Anterior cingulate cortex (tissue), 58 donors: ENCODE data around the gene GPRIN1.

Source experiments
- DNase-seq, 58 donors: peaks; one replicate each; lab custom pipeline; 2025; lab: John Stamatoyannopoulos, UW

The GPRIN1 gene

DNA sequence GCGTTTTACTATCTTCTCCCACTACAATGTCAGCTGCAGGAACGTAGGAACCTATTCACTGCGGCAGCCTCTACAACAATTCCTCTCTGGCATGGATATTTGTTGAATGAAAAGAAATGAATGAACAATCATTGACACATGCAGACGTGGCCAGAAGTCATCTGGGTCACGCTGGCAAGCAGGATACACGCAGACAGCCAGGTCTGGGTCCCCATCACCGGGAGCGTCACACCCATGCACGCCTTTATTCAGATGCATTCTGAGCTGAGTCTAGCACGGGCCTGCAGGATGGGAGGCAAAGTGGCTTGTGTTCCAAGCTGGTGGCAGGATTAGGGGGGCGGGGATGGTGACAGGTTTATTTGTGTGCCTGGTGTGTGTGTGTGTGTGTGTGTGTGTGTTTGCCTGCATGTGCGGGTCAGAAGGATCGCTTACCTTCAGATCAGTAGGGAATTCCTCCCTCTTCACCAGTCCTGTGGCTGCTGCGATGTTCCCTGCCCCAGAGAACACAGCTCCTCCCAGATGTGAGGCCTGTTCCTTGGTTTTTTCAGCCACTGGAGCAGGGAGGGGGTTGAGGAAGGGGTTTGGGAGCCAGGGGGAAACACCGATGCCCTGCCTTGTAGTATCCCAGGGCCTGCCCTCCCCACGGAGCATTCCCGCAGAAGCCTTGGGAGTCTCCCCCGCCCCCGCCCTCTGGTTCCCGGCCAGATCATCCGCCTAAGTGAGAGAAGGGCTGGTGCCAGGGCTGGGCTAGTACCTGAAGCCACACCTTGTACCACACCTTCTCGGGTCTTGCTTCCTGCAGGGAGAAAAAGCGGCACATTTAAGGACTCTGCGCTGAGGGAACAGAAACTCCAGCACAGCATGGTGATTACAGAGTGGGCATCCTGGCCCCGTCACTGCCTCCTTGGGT is 16.3 kb upstream of the GPRIN1 start:
- DNase-seq, result no peak

DNA sequence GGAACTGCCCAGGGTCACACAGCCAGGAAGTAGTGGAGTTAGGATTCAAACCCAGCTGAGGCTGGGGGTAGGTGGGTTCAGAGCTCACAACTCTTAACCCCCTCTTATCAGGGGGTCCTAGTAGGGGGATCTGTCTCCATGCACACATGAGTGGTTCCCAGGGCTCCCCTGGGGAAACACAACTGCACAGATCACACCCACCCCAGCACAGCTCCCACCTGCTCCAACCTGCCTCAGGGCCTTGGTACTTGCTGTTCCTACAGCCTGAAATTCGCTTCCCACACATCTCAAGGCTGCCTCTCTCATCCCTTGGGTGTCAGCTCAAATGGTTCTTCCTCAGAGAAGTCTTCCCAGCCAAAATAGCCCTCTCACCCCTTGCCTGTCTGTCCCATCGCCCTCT is 15.6 kb upstream of the GPRIN1 start:
- no peak for DNase-seq

DNA sequence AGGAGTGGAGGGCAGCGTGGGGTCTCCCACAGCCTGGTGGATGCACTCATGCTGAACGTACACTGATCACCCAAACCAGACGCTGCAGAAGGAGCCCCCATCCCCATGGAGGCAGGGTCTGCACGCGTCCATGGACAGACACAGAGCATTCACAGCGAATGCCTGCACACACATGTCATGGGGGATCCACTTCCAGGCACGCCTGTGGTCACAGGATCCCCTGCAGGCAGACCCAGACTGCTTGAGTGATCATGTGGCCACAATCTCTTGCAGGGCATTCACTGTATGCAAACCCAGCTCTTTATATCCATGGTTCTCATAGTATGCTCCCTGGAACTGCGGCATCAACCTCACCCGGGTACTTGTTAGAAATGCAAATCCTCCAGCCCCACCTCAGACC is 15.0 kb upstream of the GPRIN1 start:
- no peak for DNase-seq

DNA sequence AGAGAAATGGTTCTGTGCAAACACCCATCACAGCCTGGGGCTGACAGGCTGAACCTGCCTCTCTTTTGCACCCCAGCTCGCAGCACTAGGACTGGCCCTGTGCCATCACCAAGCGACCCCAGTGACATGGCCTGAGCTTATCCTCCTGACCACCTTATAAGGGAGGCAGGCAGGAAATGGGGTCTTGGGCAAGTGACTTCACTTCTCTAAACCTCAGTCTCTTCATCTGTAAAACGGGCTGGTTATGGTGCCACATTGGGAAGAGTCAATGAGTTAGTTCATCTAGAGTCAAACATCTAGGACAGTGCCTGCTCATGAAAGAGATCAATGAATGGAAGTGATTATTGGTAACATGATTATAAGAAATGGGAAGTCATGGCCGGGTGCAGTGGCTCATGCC is 14.2 kb upstream of the GPRIN1 start:
- no peak for DNase-seq

DNA sequence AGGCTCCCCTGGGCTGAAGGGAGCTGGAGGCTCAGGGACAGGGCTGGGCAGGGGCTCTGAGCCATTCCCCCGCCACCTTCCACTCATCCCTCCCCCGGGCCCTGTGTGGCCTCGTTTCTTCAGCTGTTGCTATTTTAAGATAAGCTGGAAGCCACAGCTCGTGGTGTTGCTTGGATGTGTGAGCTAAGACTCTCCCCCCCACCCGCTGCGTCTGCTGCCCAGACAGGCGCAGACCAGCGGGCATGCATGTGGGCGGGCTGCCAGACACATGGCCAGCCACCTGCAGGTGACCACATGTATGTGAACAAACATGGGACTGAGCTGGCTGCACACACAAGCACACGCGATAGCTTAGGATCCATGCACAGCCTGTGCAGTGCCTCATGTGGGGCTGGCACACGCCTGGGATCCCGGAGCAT is 11.7 kb upstream of the GPRIN1 start:
- peak in 34 of 58 donors; percentile 12 to 79 (median 46) for DNase-seq

DNA sequence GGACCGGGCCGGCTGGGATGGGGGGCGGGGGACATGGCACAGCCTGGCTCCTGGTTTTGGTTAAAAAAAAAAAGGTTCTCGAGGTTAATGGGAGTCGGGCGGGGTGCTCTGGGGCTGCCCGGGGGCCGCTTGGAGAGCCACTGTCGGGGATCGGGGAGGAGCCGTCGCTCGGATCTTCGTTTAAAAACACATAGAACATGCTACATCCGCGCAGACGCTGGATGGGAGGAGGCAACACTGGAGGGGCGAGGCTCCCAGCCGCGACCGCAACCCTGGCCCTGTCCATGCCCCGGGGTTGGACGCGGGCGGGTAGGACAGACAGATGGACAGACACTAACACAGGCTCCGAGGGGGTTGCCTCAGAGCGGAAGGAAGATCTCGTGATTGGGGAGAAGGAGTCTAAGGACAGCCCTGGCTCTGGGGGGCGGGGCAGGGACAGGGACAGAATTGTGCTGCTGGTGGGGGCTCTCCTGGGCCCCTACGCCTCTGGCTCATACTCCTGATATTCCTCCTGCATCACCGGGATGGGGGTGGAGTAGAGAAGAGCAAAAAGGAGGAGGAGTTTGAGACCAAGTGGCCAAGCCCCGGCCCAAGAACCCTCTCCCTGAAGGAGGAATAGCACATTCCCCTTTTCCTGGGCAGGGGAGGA is 10.5 kb upstream of the GPRIN1 start:
- DNase-seq, result no peak

DNA sequence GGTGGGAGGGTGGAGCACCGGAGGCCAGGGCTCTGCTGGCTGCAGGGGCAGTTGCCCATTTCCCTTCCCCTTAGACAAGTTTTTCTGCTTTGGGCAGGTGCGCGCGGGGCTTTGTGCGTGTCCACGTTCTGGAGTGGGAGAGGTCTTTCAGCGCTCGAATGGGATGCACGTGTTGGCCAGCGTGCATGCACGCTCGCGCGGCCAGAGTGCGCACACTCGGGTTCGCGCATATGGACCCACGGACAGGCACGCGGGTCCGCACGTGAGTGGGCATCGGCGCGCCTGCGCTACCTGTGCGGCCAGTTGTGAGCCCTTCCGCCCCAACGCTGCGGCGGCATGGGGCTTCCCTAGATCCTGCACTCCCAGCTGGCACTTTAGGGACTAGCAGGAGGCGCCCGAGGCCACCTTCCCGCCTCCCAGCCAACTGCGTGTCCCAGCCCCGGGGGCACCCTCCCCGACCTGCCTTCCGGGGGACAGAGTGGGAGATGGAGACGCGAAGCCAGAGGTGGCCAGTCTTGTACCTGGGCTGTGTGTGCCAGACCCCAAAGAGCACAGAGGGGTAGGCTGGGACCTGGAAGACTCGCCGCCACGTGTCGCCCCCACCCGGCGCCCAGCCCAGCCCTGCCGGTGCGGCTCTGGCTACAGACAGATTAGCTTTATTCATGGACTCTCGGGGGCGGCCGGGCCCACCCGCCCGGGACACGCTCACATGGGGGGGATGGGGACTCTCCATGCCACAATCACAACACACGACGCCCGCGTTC is 9.8 kb upstream of the GPRIN1 start:
- no peak for DNase-seq

DNA sequence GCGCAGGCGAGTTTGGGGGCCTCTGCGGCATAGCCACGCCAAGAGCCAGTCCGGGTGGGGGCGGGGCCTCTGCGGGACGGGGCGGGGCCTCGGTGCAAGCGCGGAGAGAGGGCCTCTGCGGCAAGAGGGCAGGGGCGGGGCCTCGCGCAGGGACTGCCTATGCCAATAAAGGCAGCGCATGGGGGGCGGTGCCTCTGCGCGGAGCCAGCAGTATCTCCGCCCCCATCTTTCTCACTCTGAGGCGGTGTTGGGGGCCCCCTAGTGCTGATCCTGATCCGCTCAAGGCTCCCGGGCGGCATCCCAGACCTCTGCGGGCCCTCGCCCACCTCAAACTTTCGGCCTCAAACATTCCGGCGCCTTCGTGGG is 9.2 kb upstream of the GPRIN1 start:
- DNase-seq, result peak in 57 of 58 donors; percentile 28 to 95 (median 81)

DNA sequence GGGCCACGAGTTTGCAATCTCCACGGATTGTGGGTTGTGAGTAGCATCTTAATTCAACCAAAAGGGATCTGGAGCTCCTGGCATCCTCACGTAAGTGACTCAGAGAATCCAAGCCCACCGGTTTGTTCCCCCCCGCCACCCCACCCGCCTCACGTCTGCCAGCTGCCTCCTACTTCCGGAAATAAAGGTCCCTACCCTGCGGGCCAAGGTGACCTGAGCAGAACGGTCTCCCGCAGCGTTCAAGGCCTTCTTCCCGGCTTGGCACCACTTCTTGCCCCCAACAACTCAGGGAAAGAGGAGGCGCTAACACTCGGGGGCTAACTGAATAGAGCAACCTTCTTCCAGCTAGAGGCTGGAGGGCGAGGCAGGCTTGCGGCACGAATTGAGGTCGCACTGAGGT is 8.8 kb upstream of the GPRIN1 start:
- no peak for DNase-seq

DNA sequence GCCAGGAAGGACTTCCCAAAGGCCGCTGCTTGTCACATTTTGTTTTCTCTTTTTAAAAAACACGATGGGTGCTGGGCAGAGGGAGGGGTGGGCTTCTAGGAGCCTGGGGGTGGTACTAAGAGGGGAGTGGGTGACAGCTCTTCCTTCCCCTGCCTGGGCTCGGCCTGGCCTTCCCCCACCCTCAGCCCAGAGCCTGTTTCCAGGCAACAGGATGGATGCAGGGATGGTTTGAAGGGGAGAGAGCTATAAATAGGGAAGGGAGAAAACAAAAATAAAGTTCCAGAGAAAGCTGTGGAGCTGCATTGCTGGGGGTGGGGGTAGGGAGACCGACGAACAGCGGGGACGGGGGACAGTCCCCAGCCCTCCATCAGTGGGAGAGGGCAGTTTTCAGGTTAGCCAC is 6.6 kb upstream of the GPRIN1 start:
- DNase-seq, result peak in 8 of 58 donors; percentile 23 to 63 (median 49)

DNA sequence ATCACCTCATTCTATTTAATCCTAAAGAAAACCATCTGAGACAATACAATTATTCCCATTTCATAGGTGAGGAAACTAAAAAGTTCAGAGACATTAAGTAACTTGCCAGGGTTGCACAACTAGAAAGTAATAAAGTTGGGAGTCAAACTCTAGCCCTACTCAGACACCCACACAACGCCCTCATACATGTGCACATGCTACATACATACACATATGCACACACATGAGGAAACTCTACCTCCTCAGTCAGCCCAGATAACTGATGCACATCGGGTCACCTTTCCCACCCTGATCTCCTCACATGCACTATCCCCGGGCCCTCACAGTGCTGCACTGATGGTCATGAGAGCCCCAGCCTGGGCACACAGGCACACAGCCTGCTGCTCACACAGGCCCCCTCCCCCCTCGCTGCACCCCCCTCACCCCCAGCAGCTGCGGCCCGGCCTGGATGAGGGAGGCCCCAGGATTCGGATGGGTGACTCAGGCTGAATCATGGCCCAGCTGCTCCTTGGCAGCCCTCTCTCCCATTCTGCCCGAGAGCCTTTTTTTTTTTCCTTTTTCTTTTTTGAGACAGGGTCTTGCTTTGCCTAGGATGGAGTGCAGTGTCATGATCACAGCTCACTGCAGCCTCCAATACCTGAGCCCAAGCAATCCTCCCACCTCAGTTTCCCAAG is 5.0 kb upstream of the GPRIN1 start:
- no peak for DNase-seq

DNA sequence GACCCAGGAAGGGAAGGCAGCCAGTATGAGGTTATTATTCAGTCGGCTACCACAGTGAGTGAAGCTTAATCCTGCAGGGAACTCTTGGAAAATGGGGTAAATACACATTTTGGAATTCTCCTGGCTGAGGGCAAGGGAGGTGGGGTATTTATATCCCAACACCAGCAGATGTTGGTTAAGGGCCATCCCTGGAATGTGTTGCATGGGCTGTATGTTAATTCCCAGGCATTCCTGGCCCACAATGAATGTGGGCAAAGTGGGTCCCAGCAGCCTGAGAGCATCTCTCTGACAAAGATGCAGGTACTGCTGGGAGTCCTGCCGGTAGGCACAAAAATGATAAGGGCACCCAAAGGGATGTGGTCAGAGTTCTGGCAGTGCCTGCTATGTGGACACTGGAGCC is 2.9 kb upstream of the GPRIN1 start:
- DNase-seq, result no peak

DNA sequence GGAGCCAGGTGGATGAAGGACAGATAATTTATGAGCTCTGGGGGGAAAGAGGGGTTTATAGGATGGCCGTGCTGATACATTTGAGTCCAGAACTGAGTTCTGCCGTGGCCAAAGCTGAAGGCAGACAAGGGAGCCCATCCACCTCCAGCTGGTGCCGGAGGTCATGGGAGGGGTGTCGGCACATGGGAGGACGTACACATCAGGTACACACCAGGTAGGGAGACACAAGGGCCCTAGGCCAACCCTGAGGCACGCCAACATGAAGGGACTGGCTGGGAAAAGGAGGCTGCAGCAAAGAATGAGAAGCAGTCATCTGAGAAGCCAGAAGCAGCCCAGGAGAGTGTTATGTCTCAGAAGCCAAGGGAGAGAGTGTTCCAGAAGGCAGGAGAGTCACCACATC is 2.1 kb upstream of the GPRIN1 start:
- no peak for DNase-seq

DNA sequence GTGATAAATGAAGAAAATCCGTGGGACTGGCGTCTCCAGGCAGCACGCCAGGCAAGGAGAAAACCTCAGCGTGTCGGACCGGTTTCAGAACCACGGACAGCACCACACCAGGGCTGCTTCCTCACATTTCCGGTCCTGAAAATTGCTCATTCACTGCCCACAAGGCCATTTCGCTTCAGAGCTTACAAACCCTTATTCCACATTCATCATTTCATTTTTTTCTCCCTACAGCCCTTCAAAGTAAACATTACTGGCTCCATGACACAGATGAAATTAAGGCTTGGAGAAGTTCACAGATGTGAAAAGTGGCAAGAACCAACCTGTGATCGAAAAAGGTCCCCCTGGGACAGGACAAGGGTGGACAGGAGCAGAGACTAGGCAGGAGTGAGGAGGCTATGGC is 1.5 kb upstream of the GPRIN1 start:
- DNase-seq, result peak in 16 of 58 donors; percentile 9 to 45 (median 26)

DNA sequence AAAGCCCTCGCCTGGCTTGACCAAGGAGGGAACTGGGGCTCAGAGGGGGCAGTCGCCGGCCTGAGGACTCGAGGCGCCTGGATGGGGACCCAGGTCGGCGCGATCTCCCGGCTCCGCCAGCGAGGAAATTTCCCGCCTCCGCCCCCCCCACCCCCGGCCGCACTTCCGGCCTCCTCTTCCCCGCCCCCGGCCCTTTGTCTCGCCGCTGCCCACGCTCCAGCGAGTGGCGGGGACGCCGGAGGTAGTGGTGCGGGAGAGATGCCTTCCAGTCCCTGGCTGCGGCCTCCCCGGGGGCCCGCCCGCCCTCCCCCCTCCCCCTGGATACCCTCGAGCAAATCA is 448 bp upstream of the GPRIN1 start:
- DNase-seq, result peak in 1 of 58 donors; percentile 64

DNA sequence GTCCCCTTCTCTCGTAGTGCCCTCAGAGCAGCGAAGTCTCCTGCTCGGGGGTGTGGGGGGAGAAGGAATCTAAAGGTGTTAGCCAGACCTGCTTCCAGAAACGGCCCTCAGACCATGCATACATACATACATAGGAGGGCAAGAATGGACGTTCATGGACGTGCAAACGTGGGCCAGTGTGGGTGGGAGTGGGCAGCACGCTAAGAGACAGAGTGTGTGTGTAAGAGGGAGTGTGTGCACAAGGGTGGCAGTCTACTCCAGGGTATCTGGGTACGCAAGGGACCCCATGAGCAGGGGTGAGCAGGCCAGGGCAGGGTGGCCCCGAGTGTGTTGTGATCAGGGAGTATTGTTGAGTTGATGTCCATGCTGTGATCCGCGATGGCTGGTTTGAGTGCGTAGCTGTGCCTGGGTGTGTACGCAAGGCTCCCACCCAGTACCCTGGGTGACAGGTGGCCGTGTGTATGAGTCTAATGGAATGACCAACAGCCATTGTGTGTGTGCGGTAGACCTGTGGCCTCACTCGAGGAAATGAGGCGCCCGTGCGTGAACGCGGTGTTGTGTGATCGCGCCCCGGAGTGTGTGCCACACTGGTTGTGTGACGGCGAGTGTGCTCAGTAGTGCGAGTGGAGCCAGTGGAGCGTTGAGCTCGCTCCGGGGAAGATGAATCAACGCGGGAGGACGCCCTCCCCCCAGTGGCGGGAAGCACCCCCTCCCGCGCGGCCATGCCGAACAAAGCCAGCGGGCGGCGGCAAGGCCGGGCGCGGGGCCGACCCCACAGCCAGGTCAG is 826 bp downstream of the GPRIN1 start:
- DNase-seq, result peak in 4 of 58 donors; percentile 16 to 44 (median 30)

DNA sequence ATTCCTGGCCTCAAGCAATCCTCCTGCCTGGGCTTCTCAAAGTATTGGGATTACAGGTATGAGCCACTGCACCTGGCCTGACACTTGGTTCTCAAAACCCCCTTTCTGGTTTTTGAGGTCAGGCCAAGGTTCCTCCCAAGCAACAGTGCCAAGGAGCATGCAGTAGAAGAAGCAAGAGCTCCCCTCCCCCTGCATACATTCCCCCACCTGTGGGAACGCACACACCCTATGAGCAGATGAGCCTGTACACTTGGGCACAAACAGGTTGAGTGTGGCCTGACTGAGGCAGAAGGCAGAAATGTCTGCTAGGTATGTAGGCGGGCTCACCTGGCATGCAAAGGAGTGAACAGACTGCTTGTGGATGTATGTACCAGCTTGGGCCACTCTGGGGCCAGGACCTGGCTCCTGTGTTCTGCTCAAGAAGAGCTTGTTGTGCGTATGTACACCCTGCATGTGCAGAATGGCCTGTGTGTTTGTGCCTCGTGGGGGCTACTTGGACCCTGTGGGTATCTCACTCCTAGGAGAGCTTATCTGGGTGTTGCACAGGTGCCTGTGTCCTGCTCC is 1.7 kb downstream of the GPRIN1 start:
- DNase-seq, result no peak

DNA sequence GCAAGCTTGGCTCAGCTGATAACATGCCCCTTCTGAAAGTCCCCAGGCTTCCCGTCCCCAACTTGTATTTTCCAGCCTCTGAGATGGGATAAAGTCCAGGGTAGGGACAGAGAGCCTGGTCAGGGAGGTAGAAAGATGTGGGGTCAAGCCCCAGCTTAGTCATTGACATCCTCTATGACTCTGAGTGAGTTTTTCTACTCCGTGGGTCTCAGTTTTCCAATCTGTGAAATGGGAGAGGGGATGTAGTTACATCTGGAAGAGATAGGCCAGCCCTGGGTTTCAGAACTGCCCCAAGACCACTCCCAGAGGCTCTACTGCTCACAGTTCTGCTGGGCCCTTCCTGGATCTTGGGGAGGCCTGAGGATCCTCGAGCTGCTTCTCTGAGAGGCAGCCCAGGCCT is 3.1 kb downstream of the GPRIN1 start:
- no peak for DNase-seq

DNA sequence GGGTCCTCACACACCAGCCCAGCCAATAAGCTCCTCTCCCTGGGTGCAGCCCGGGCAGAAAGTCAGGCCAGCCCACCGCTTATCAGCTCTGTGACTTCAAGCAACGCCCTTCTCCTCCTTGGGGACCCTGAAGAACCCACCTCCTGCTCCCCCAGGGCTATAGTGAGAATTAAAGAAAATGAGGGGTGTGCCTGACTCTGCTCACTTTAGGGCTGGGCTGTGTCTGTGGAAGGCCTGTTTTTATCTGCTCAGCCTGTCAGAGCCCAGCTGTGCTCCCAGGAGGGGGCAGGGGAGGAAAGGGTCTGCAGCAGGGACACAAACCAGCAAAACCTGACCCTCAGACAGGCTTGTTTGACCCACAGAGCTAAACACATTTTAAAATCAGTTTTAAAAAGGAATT is 3.9 kb downstream of the GPRIN1 start:
- no peak for DNase-seq

DNA sequence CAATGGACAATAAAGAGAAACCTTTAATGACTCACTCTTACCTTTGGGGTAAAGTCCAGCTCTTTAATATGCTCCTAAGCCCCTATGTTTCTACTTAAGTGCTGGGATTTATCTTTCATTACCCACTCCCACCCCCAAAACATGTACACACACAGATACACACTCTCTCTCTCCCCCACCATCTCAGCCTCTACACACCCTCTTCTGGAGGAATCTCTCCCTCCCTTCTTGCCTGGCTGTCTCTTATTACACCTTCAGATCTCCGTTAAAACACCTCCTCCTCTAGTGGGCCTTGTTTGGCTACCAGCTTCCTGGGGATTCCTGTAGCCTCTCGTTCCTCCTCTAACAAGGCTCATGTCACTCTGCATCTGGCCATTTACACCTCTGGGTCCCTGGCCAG is 6.9 kb downstream of the GPRIN1 start:
- no peak for DNase-seq
